WTC11 (cell line): ENCODE measurements around the gene LRRC40. TPM values are rescaled to one million over a fixed set of nuclear protein-coding genes. Genes with fewer than 3 reads are reported as not detected.

ENCODE experiments used
- ATAC-seq: fragments of 200-7000 bp; cut with Tn5 transposase; 2 replicates; pipeline ENCODE4 v1.10.0; 2021; ENCODE audit warnings: mild to moderate bottlenecking, moderate library complexity
- CTCF ChIA-PET: fragments of 300-600 bp; sonication (Branson Sonifier 250); formaldehyde crosslinking; loops from one replicate; lab custom pipeline; 2021; ENCODE audit warnings: antibody characterized with exemption; lab: Charles Lee
- POLR2A ChIA-PET: fragments of 350-600 bp; sonication (Branson Sonifier 250); formaldehyde crosslinking; loops from one replicate; lab custom pipeline; 2021; ENCODE audit warnings: antibody characterized with exemption; lab: Charles Lee
- DNase-seq: peaks from one replicate; pipeline ENCODE4 v3.0.0; 2021; ENCODE audit warnings: low spot score
- H3K27ac Mint-ChIP-seq: 2 replicates; pipeline ENCODE4 v1.8.0; 2021; ENCODE audit warnings: mixed read lengths
- H3K27me3 Mint-ChIP-seq: 2 replicates; pipeline ENCODE4 v1.8.0; 2021; ENCODE audit warnings: low read depth, mild to moderate bottlenecking, moderate library complexity, mixed read lengths
- H3K36me3 Mint-ChIP-seq: 2 replicates; pipeline ENCODE4 v1.8.0; 2021; ENCODE audit warnings: mixed read lengths
- H3K4me1 Mint-ChIP-seq: 2 replicates; pipeline ENCODE4 v1.8.0; 2022; ENCODE audit warnings: mixed read lengths
- H3K4me3 Mint-ChIP-seq: 2 replicates; pipeline ENCODE4 v1.8.0; 2021; ENCODE audit warnings: mild to moderate bottlenecking, moderate library complexity, mixed read lengths
- H3K9me3 Mint-ChIP-seq: 2 replicates; pipeline ENCODE4 v1.8.0; 2021; ENCODE audit warnings: mixed read lengths
- ARID4B ChIP-seq: sonication (generic); formaldehyde crosslinking; IDR thresholded peaks from 2 replicates; pipeline ENCODE4 v1.8.0; 2023; ENCODE audit warnings: missing genetic modification reagents, mild to moderate bottlenecking, borderline replicate concordance
- ATF6 ChIP-seq: sonication (generic); formaldehyde crosslinking; IDR thresholded peaks from 2 replicates; pipeline ENCODE4 v1.8.1; 2023; ENCODE audit warnings: mild to moderate bottlenecking, missing genetic modification reagents
- E2F5 ChIP-seq: sonication (generic); formaldehyde crosslinking; IDR thresholded peaks from 2 replicates; pipeline ENCODE4 v1.8.1; 2022; ENCODE audit warnings: mild to moderate bottlenecking, moderate library complexity, missing genetic modification reagents
- GRHL2 ChIP-seq: fragments of 250-450 bp; sonication (Bioruptor Pico); IDR thresholded peaks from 2 replicates; pipeline ENCODE4 v1.8.0; 2022; ENCODE audit warnings: mild to moderate bottlenecking, moderate library complexity; ENCODE audit not compliant: insufficient replicate concordance, severe bottlenecking
- JAZF1 ChIP-seq: fragments of 250-450 bp; sonication (Bioruptor Pico); IDR thresholded peaks from 2 replicates; pipeline ENCODE4 v1.9.0; 2021; ENCODE audit warnings: moderate library complexity, mild to moderate bottlenecking, inconsistent platforms
- KAT7 ChIP-seq: sonication (generic); formaldehyde crosslinking; IDR thresholded peaks from 2 replicates; pipeline ENCODE4 v1.8.1; 2023; ENCODE audit warnings: missing genetic modification reagents, mild to moderate bottlenecking, borderline replicate concordance
- MAX ChIP-seq: sonication (generic); formaldehyde crosslinking; IDR thresholded peaks from 2 replicates; pipeline ENCODE4 v1.8.0; 2022; ENCODE audit warnings: mild to moderate bottlenecking, missing genetic modification reagents
- MXD4 ChIP-seq: fragments of 250-450 bp; sonication (Bioruptor Pico); IDR thresholded peaks from 2 replicates; pipeline ENCODE4 v1.8.0; 2021; ENCODE audit warnings: mild to moderate bottlenecking, moderate library complexity, borderline replicate concordance
- MYBL2 ChIP-seq: sonication (generic); formaldehyde crosslinking; IDR thresholded peaks from 2 replicates; pipeline ENCODE4 v1.8.1; 2023; ENCODE audit warnings: mild to moderate bottlenecking, moderate library complexity, missing genetic modification reagents
- NR3C1 ChIP-seq: sonication (generic); formaldehyde crosslinking; conservative IDR thresholded peaks from 2 replicates; pipeline ENCODE4 v1.8.1; 2023; ENCODE audit warnings: low read depth, mild to moderate bottlenecking, missing genetic modification reagents
- USF1 ChIP-seq: sonication (generic); formaldehyde crosslinking; IDR thresholded peaks from 2 replicates; pipeline ENCODE4 v1.8.0; 2022; ENCODE audit warnings: mild to moderate bottlenecking, missing genetic modification reagents
- ZMAT4 ChIP-seq: fragments of 250-450 bp; sonication (Bioruptor Pico); IDR thresholded peaks from 2 replicates; pipeline ENCODE4 v1.9.0; 2021; ENCODE audit warnings: mild to moderate bottlenecking
- ZNF138 ChIP-seq: sonication (generic); formaldehyde crosslinking; conservative IDR thresholded peaks from 2 replicates; pipeline ENCODE4 v1.8.1; 2022; ENCODE audit warnings: mild to moderate bottlenecking, moderate library complexity, missing genetic modification reagents
- total RNA-seq: library from RNA; stranded (reverse); gene quantifications from 3 replicates; pipeline ENCODE4 v1.2.3, GENCODE V29; 2021
- TF ChIP-seq, protein P1 (sequence below): fragments of 250-450 bp; sonication (Bioruptor Pico); IDR thresholded peaks from 2 replicates; pipeline ENCODE4 v2.1.2; 2022; ENCODE audit warnings: mild to moderate bottlenecking, moderate library complexity

The LRRC40 gene
- total RNA-seq, 1 experiment from 2014 or later: 26.7 TPM

DNA sequence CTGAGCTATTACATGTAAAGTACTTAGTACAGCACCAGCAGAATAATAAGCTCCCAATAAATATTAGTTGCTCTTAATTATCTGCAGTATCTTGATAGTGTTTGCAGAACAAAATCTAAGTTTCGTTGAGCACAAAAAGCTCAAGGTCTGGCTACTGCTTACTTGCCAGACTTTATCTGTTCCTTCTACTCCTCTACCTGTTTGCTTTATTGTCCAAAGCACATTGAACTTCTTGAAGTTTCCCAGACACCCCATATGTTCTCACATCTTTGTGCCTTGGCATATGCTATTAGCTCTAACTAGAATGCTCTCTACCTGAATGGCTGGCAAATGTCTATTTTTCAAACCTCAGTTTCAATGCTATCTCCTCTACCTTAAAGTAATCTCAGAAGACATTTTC lies 54.9 kb downstream of the LRRC40 start:
- TF ChIP-seq ATF6 (CRISPR knock-in tag): no peak
- TF ChIP-seq USF1 (CRISPR knock-in tag): no peak
- no peak for TF ChIP-seq ARID4B (CRISPR knock-in tag)
- TF ChIP-seq, protein P1, sequence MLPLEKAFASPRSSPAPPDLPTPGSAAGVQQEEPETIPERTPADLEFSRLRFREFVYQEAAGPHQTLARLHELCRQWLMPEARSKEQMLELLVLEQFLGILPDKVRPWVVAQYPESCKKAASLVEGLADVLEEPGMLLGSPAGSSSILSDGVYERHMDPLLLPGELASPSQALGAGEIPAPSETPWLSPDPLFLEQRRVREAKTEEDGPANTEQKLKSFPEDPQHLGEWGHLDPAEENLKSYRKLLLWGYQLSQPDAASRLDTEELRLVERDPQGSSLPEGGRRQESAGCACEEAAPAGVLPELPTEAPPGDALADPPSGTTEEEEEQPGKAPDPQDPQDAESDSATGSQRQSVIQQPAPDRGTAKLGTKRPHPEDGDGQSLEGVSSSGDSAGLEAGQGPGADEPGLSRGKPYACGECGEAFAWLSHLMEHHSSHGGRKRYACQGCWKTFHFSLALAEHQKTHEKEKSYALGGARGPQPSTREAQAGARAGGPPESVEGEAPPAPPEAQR (CRISPR knock-in tag): no peak
- TF ChIP-seq ZNF138: no peak
- 0 out of 2 replicates have a peak, but pooled peaks cover 2% of the 10 kb centered on the region for H3K36me3 Mint-ChIP-seq
- no peaks in the 10 kb centered on the region for H3K4me1 Mint-ChIP-seq
- ChIA-PET CTCF (interaction anchor here (1.2 to 1.5 kb wide), 2 partner anchors 13 to 18 kb away, joined by 3 to 4 read pairs; no protein-coding TSS in a partner anchor), POLR2A (no interaction called here)
- no peaks in the 10 kb centered on the region for H3K9me3 Mint-ChIP-seq
- DNase-seq (no peak), ATAC-seq (no peak)
- H3K27ac Mint-ChIP-seq: 0 out of 2 replicates have a peak overlapping the region, but pooled peaks have one; percentile 29
- no peak overlapping the region for H3K4me3 Mint-ChIP-seq
- no peaks in the 10 kb centered on the region for H3K27me3 Mint-ChIP-seq

- Mint-ChIP-seq H3K4me3 (no peak overlapping the region), H3K27me3 (no peaks in the 10 kb centered on the region), H3K36me3 (no peaks in the 10 kb centered on the region), H3K27ac (no peak overlapping the region), H3K4me1 (peaks cover 12% of the 10 kb centered on the region), H3K9me3 (no peaks in the 10 kb centered on the region)
- POLR2A ChIA-PET: no interaction called here
- TF ChIP-seq MYBL2 (CRISPR knock-in tag) (no peak), MAX (no peak), KAT7 (CRISPR knock-in tag) (no peak)
- no peak for DNase-seq
- no peak for ATAC-seq
- CTCF ChIA-PET: interaction anchor here (0.7 kb wide), 1 partner anchor 11 kb away, joined by 3 read pairs; no protein-coding TSS in a partner anchor
Measured at GRCh38 chr1:70146488-70146887, 58.9 kb downstream of the LRRC40 start.

GRCh38 chr1:70143048-70143659 lies 62.2 kb downstream of the LRRC40 start:
- Mint-ChIP-seq H3K4me1 (peaks cover 35% of the 10 kb centered on the region), H3K9me3 (no peaks in the 10 kb centered on the region), H3K27ac (peak overlapping the region; percentile 53; the same call in 1 of the 2 replicates), H3K4me3 (no peak overlapping the region), H3K27me3 (no peaks in the 10 kb centered on the region), H3K36me3 (no peaks in the 10 kb centered on the region)
- DNase-seq (no peak), ATAC-seq (no peak)
- POLR2A ChIA-PET: no interaction called here
- CTCF ChIA-PET: interaction anchor here (0.6 to 2.0 kb wide), 6 partner anchors 9 to 405 kb away, joined by 3 to 11 read pairs (median 4); no protein-coding TSS in a partner anchor
- TF ChIP-seq NR3C1 (no peak), JAZF1 (no peak), ZMAT4 (no peak), MXD4 (CRISPR knock-in tag) (no peak), ATF6 (CRISPR knock-in tag) (no peak), GRHL2 (no peak), ZNF138 (no peak), E2F5 (CRISPR knock-in tag) (no peak)
